HG03045 (cell line): ENCODE data around the gene DIAPH2.
A peak's percentile ranks its signal among the peaks of the same experiment; 100 is the strongest.

ENCODE experiments used
- ATAC-seq: cut with Tn5 transposase; IDR thresholded peaks from one replicate; pipeline ENCODE4 v1.9.1; 2021; ENCODE audit warnings: mild to moderate bottlenecking, moderate library complexity; ENCODE audit not compliant: unreplicated experiment

DIAPH2 gene

DNA sequence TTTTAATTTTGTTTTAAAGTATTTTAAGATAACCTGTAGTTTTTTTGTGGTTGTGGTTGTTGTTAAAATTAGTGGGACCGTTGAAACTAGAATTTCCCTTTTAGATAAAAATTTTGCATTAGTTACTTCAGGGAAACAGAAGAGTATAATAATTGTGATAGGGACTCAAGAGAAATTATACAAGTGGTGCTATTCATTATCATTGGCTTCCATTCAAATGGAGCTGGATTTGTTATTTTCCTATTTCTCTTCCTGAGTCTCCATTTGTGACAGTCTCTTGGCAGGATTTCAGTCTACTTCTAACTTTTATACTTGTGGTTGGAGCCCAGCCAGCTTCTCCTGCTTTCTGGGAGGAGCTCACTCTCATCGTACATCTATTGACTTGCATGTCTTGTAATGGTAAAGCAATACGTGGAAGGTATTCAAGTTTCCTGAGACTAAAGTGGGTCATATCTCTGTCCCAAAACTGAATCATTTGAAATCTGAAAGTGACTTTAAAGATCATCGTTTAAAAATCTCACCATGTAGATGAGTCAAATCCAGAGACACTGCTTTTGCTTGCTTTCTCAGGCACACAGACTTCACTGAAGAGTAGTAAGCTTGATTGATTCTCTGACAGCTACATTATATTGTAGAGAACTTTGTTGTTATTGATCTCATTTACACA lies 354.9 kb downstream of the DIAPH2 start:
- peak; percentile 90 for ATAC-seq

- ATAC-seq, result no peak
Observed at GRCh38 chrX:97045470-97045869, 360.8 kb downstream of the DIAPH2 start.

DNA sequence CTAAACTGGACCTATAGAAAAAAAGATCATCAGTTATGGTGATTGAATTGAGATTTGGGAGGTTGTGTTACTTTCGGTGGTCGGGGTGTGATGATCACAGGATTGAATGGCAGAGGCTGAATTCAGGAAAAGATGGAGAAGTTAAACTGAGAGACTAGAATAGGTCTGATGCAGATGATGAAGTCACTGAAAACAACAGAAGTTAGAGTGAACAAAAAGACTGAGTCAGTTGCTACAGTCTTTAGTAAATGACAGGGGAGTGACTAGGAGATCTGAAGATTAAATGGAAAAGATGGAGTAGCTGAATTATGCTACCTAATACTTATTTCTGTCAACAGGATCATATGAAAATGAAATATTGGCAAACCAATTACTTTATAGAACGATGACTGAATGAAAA lies 362.2 kb downstream of the DIAPH2 start:
- ATAC-seq, result no peak

GRCh38 chrX:97050392-97050791 lies 365.8 kb downstream of the DIAPH2 start:
- ATAC-seq, result no peak

DNA sequence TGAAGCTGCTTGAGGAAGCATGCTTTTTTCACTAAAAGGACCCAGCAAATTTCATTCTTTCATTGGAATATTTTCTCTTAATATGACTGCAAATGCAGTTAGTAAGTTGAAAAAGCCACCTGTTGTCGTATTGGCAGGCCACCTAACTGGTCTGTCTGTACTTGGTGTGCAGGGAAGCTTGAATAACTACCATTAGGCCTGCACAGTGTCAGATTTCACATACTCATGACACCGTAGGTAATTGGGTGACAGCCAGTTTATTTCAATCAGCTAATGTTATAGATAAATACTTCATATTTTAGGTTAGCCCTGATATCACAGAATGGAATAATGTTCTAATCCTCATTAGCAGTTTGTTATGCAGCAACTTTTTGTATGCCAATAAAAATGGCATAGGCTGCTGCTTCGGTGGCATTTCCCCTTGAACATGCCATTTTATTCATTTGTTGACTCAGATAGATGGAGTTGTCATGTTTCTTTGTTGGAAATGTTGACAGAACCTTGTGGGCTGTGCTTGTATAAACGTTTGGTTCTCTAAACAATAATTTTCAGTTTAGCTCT lies 372.8 kb downstream of the DIAPH2 start:
- ATAC-seq, result no peak

- ATAC-seq, result no peak
Observed at GRCh38 chrX:97060020-97060419, 375.4 kb downstream of the DIAPH2 start.

DNA sequence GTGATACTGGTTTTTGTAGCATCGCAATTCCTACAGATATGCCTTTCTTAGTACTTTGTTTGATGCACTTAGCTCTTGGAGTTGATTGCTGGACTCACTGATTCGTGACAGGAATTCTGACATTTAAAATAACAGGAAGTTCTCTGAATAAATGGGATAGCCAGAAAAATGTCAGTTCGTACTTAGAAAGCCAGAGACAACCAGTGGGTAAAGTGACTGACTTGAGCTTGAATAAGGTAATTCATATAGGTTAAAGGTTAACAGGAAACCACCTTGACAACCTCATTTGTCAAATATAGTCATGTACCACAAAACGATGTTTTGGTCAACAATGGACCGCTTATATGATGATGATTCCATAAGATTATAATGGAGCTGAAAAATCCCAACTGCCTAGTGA lies 380.4 kb downstream of the DIAPH2 start:
- no peak for ATAC-seq

DNA sequence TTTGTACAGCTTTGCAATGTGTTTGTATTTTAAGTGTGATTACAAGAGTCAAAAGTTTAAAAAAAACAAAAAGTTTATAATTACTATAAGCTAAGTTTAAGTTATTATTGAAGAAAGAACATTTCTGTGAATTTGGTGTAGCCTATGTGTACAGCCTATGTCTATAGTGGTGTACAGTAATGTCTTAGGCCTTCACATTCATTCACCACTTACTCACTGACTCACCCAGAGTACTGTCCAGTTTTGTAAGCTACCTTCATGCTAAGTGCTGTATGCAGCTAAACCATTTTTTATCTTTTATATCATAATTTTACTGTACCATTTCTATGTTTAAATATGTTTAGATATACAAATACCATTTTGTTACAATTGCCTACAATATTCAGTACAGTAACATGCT lies 381.3 kb downstream of the DIAPH2 start:
- ATAC-seq, result no peak

DNA sequence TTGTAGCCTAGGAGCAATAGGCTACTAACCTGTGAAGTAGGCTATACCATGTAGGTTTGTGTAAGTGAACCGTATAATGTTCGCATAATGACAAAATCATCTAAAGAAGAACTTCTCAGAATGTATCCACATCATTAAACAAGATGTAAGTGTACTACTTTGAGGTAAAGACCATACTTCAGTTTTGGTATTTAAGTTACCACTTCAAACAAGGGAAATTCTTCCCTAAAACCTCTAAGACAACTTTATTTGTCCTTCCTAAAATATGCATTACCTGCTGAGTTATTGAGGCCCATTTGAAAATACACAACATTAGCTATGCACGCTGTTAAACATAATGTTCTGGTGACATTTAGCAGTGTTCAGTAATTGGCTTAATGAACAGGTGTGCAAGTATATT lies 381.7 kb downstream of the DIAPH2 start:
- no peak for ATAC-seq

- no peak for ATAC-seq
Observed at GRCh38 chrX:97070346-97070745, 385.7 kb downstream of the DIAPH2 start.

DNA sequence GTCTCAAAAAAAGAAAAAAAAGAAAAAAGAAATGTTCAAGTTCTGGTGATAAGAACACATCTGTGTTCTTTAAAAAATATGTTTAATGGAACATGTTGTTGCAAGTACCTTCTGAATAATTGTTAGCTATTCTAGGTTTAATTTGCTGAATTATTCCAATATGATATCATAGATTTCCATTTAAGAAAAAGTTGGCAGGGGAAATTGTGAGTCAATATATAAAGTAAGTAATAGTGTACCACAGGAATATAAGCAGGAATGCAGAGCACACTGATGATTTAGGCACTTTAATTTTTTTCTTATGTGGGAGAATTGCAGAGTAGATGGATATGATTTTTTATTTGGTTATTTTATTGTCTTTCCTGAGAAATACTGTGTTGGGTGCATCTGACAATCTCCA lies 389.8 kb downstream of the DIAPH2 start:
- ATAC-seq, result no peak

DNA sequence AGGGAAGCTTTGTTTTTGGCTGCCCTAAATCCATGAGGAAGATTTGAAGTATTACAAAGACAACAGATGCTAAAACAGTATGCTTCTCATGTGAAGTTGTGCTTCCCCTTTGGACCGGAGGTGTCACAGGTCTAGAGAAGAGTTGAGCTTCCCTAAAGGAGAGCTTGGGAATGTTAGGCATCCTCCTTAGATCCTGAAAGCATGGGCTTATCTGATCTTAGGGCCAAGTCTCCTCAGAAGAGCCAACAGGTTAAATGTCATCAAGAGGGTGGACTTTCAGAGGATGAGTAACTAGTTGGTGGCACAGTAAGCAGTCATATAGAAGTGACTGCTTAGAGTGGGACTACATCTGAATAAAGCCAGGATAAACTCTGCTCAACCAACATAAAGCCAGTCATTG lies 404.5 kb downstream of the DIAPH2 start:
- no peak for ATAC-seq

DNA sequence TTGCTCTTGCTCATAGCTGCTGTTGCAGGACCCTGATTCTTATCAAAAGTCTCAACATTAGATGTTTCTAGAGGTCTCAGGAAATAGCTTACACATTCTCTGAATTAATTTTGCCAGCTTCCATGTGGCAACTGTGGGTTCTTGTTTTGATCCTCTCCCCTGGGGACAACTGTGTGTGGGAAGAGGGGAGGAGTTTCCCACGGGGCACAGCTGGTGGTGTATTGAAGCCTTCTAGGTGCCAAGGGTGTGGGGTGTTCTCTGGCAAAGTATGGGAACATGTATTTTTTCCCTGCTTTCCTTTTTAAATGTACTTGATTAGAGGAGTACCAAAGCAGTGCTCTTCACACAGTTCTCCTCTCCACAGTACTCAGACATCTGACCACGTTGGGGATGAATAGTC lies 411.7 kb downstream of the DIAPH2 start:
- ATAC-seq, result no peak

- no peak for ATAC-seq
Observed at GRCh38 chrX:97102938-97103337, 418.3 kb downstream of the DIAPH2 start.

GRCh38 chrX:97109730-97110129 lies 425.1 kb downstream of the DIAPH2 start:
- no peak for ATAC-seq

DNA sequence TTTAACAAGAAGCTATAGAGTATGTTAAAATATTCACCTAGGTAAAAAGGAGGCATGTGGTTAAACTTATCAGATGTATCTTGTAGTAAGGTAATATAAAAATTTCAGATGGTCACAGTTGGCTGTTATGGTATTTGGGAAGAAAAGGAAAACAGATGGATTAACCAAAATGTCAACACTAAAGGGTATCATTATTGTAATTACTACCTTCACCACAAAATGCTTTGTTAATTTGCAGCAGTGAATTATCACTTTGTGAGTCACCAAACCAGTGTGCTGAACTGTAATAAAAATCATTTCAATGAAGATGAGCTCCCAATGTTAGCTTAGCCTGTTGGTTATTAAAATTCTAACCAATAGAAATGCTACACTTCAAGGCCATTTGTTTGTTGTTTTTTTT lies 432.9 kb downstream of the DIAPH2 start:
- ATAC-seq, result no peak

DNA sequence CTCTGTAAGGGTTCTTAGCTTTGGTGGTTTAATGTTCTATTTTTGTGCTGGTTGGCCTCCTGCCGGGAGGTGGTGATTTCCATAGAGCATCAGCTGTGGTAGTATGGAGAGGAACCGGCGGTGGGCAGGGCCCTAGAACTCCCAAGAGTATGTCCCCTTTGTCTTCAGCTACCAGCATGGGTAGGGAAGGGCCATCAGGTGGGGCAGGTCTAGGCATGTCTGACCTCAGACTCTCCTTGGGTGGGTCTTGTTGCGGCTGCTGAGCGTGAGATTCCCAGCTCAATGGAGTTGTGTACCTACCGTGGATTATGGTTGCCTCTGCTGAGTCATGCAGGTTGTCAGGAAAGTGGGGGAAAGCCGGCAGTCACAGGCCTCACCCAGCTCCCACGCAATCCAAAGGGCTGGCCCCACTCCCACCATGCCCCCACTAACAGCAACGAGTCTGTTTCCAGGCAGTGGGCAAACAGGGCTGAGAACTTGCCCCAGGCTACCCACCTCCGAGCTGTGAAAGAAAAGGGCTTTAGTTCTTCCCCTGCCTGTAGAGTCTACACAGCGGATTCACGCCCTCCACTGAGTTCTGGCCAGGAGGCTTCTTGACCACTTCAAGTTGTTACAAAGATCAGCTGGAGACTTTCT lies 434.9 kb downstream of the DIAPH2 start:
- ATAC-seq, result no peak

DNA sequence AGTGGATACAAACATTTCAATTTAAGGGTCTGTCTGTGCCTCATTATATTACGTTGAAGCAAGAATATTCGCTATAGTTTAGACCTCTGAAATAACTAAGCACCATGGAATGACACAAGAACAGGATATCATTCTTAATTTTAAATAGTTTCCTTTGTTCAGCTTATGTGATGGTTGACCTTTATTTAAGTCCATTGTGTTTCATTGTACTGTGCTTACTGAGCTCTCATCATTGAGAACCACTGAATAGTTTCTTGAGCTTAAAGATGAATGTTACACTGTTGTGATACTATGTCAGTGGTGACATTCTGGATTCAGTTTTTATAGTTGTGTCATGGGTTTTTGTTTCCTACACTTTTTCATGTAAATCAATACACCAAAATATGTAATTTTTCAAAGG lies 438.4 kb downstream of the DIAPH2 start:
- no peak for ATAC-seq

DNA sequence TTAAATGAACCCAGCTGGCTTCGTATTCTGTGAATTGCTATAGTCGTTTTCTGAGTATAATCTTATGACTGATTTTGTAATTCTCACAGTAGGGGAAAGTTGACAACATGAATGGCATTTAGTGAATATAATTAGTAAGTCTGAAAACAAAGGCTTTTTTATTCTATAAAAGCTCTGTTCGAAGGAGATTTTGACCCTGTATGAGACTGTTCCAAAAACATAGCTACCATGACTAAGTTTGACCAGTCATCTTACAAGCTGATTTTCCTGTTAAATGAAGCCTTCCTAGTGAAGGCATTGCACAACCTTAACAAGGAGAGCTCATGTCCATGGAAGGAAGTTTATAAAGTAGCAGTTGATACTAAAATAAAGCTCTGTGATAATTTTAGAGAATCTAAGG lies 441.4 kb downstream of the DIAPH2 start:
- ATAC-seq, result no peak

DNA sequence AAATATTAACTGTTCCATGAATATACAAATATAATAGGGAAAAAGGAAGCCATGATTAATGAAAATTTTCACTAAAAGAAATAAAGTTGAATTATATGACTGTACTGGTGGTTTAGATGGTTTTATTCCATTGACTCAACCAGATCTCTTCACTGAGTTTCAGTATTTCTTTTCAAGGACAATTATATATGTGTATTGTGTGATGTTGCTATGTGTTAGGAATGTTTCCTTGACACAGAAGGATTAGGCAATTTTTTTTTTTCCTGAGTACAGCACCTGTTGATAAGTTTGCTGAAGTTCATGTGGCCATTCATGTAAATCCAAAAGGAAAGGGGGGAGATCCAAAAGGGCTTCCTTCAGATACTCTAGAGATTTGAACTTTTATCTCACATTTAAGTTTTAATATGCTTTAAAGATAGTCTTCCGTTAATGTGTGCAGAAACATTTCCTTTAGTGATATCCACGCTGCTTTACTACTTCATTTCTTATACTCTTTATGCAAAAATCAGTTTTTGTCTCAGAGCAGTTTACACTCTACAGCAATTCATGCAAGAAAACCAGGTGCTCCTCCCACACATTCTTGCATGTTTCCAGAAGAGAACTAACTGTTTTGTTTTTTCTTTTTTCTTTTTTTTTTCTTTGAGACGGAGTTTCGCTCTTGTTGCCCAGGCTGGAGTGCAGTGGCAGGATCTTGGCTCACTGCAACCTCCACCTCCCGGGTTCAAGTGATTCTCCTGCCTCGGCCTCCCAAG lies 448.2 kb downstream of the DIAPH2 start:
- no peak for ATAC-seq

DNA sequence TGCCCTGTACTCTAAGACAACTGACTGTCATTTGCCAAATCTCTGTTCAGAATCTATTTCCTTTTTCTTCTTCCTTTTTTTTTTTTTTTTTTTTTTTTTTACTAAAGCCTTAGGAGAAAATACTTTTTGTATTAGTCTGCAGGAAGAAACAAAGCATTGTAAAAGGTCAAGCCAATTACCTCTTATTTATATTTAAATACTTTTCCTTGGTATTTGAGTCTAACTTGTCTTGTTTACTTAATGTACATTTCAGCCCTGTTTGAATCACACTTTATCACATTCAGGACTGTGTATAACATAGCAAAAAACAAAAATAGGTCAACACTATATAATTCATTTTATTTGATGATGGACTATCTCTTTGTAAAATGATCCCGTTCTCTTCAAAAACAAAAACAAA lies 461.3 kb downstream of the DIAPH2 start:
- no peak for ATAC-seq

DNA sequence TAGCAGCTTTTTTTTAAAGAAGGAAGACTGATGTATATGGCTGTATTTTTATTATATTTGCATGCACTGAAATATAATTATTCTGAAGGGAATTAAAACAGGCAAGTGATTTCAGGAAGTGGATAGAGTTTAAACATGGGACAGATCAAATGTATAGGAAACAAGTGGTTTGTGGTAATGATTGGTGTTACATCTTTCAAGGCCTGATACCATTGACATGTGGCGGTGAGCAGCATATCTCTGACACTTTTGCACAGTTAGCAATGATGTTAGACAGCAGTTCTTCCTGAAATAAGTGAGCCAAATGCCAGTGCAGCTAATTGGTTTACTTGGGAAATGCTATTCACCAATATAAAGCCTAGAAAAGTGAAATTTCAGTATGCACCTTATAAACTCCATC lies 471.2 kb downstream of the DIAPH2 start:
- no peak for ATAC-seq
